GM12878 (cell line): ENCODE measurements around the gene DDX53. TPM values are rescaled to one million over a fixed set of nuclear protein-coding genes. Genes with fewer than 3 reads are reported as not detected.

Experiments
- ATAC-seq: fragments of 200-7000 bp; cut with Tn5 transposase; 3 replicates; pipeline ENCODE4 v1.9.1; 2020; ENCODE audit warnings: mild to moderate bottlenecking, moderate library complexity
- BruUV-seq: library from RNA; stranded (reverse); fragments of 400-500 nt; replicated peaks from 2 replicates; lab custom pipeline; 2021; lab: Mats Ljungman, UMichigan
- CTCF ChIA-PET: fragments of 300-600 bp; sonication (Branson Sonifier 250); formaldehyde crosslinking; extraction: SDS; loops from one replicate; lab custom pipeline; 2021; ENCODE audit warnings: inconsistent platforms; lab: Yijun Ruan, JAX
- POLR2A ChIA-PET: fragments of 350-600 bp; formaldehyde crosslinking; extraction: SDS; loops from one replicate; lab custom pipeline; 2021; ENCODE audit warnings: inconsistent platforms; lab: Charles Lee
- RAD21 ChIA-PET: fragments of 300-600 bp; sonication (Branson Sonifier 250); formaldehyde crosslinking; loops from one replicate; lab custom pipeline; 2023; ENCODE audit warnings: antibody characterized with exemption; ENCODE audit not compliant: unreplicated experiment; lab: Charles Lee
- SMC1A ChIA-PET: fragments of 300-600 bp; sonication (Branson Sonifier 250); formaldehyde crosslinking; loops from one replicate; lab custom pipeline; 2023; ENCODE audit not compliant: unreplicated experiment, uncharacterized antibody; lab: Charles Lee
- DNase-seq: peaks from one replicate; pipeline ENCODE4 v3.0.0-alpha.2; 2011; ENCODE audit warnings: low read depth, low spot score
- FAIRE-seq: peaks from 3 replicates; lab custom pipeline; 2011; peaks lifted over from hg19 to GRCh38; lab: Jason Lieb, UNC
- H2AFZ ChIP-seq: 2 replicates; pipeline ENCODE4 v1.6.0; 2011; ENCODE audit warnings: low read depth, low read length, control low read depth; ENCODE audit not compliant: control insufficient read depth
- H3K27ac ChIP-seq: 2 replicates; pipeline ENCODE4 v1.5.1; 2011; ENCODE audit warnings: control low read depth; ENCODE audit not compliant: control insufficient read depth, insufficient read depth
- H3K27me3 ChIP-seq, 2 experiments: replicated peaks in 1 of 2; 2 replicates each; pipeline versions ENCODE4 v1.6.0 to v1.6.1; 2011; ENCODE audit warnings: low read length in 1 of 2; ENCODE audit not compliant: control insufficient read depth in 2 of 2, insufficient read depth in 2 of 2
- H3K36me3 ChIP-seq, 2 experiments: 2 replicates each; pipeline ENCODE4 v1.5.1; 2011; ENCODE audit warnings: low read length in 1 of 2; ENCODE audit not compliant: control insufficient read depth in 2 of 2, insufficient read depth in 2 of 2
- H3K4me1 ChIP-seq: 2 replicates; pipeline ENCODE4 v1.6.1; 2011; ENCODE audit warnings: mild to moderate bottlenecking, low read length, moderate library complexity, mixed read lengths; ENCODE audit not compliant: control insufficient read depth, insufficient read depth
- H3K4me2 ChIP-seq: 2 replicates; pipeline ENCODE4 v1.6.0; 2011; ENCODE audit warnings: control low read depth; ENCODE audit not compliant: control insufficient read depth, insufficient read depth
- H3K4me3 ChIP-seq: fragments of 200-600 bp; sonication (generic); 2 replicates; pipeline ENCODE4 v1.5.1; 2016
- H3K79me2 ChIP-seq: 2 replicates; pipeline ENCODE4 v1.6.0; 2011; ENCODE audit warnings: low read length; ENCODE audit not compliant: control insufficient read depth, insufficient read depth
- H3K9ac ChIP-seq: 2 replicates; pipeline ENCODE4 v1.8.0; 2011; ENCODE audit warnings: low read length, control low read depth, mixed read lengths; ENCODE audit not compliant: control insufficient read depth, insufficient read depth
- H3K9me3 ChIP-seq: replicated peaks from 3 replicates; pipeline ENCODE4 v1.5.1; 2011; ENCODE audit warnings: mild to moderate bottlenecking, low read length; ENCODE audit not compliant: control insufficient read depth, insufficient read depth
- H4K20me1 ChIP-seq: 2 replicates; pipeline ENCODE4 v1.6.0; 2011; ENCODE audit not compliant: control insufficient read depth, insufficient read depth
- BHLHE40 ChIP-seq, 2 experiments: fragments of 450-650 bp in 1 of 2; IDR thresholded peaks; 2 replicates each; pipeline ENCODE4 v1.6.1; 2011 to 2017; ENCODE audit warnings: low read depth in 2 of 2, borderline replicate concordance in 1 of 2, improper control_type of control experiment in 1 of 2, low read length in 1 of 2, mild to moderate bottlenecking in 1 of 2
- ETV6 ChIP-seq, 2 experiments: fragments of 450-650 bp in 1 of 2; IDR thresholded peaks in 1 of 2; conservative IDR thresholded peaks in 1 of 2; 2 replicates each; pipeline ENCODE4 v1.6.1; 2014; ENCODE audit warnings: antibody characterized with exemption in 1 of 2, borderline replicate concordance in 1 of 2, low read depth in 1 of 2, mild to moderate bottlenecking in 1 of 2, moderate library complexity in 1 of 2
- FOS ChIP-seq: IDR thresholded peaks from 3 replicates; pipeline ENCODE4 v1.6.1; 2011; ENCODE audit warnings: borderline replicate concordance; ENCODE audit not compliant: insufficient read length; ENCODE audit errors: extremely low read depth
- IKZF2 ChIP-seq, 2 experiments: fragments of 450-650 bp; IDR thresholded peaks; 2 replicates each; pipeline ENCODE4 v1.6.1; 2017; ENCODE audit warnings: mild to moderate bottlenecking in 2 of 2, moderate library complexity in 2 of 2
- JUND ChIP-seq: IDR thresholded peaks from 2 replicates; pipeline ENCODE4 v1.6.1; 2012; ENCODE audit warnings: low read depth, mild to moderate bottlenecking, low read length, improper control_type of control experiment, moderate library complexity
- MXI1 ChIP-seq: fragments of 150-350 bp; IDR thresholded peaks from 2 replicates; pipeline ENCODE4 v1.6.1; 2011; ENCODE audit warnings: low read depth, mild to moderate bottlenecking, inconsistent platforms, low read length, improper control_type of control experiment
- NFYB ChIP-seq: IDR thresholded peaks from 2 replicates; pipeline ENCODE4 v1.6.1; 2011; ENCODE audit warnings: low read depth, mild to moderate bottlenecking, low read length, improper control_type of control experiment, moderate library complexity; ENCODE audit not compliant: insufficient read depth
- RAD51 ChIP-seq: fragments of 450-650 bp; IDR thresholded peaks from 2 replicates; pipeline ENCODE4 v1.6.1; 2016; ENCODE audit warnings: moderate library complexity, mild to moderate bottlenecking, inconsistent platforms
- RCOR1 ChIP-seq: conservative IDR thresholded peaks from 2 replicates; pipeline ENCODE4 v1.6.1; 2012; ENCODE audit warnings: low read depth, low read length, improper control_type of control experiment
- RFX5 ChIP-seq: IDR thresholded peaks from 2 replicates; pipeline ENCODE4 v1.6.1; 2011; ENCODE audit warnings: low read depth, low read length, improper control_type of control experiment
- SIN3A ChIP-seq: IDR thresholded peaks from 2 replicates; pipeline ENCODE4 v1.6.1; 2012; ENCODE audit warnings: low read depth, low read length, improper control_type of control experiment
- SUZ12 ChIP-seq: fragments of 200-600 bp; sonication (generic); IDR thresholded peaks from one replicate; pipeline ENCODE4 v1.6.1; 2018; ENCODE audit warnings: antibody characterized with exemption, mild to moderate bottlenecking; ENCODE audit not compliant: unreplicated experiment
- TAF1 ChIP-seq: IDR thresholded peaks from 2 replicates; pipeline ENCODE4 v1.6.1; 2011; ENCODE audit warnings: mild to moderate bottlenecking, low read depth, low read length, borderline replicate concordance
- YBX1 ChIP-seq: fragments of 450-650 bp; IDR thresholded peaks from 2 replicates; pipeline ENCODE4 v1.6.1; 2016; ENCODE audit warnings: antibody characterized with exemption
- ZBED1 ChIP-seq: IDR thresholded peaks from 2 replicates; pipeline ENCODE4 v1.6.1; 2016; ENCODE audit warnings: borderline replicate concordance
- ZBTB4 ChIP-seq: fragments of 450-650 bp; formaldehyde crosslinking; IDR thresholded peaks from 2 replicates; pipeline ENCODE4 v1.4.0; 2022; ENCODE audit warnings: mild to moderate bottlenecking, moderate library complexity
- ZNF274 ChIP-seq: IDR thresholded peaks from one replicate; pipeline ENCODE4 v1.8.0; 2011; ENCODE audit not compliant: insufficient read length, insufficient read depth
- WGBS: methylation state at CpG from one replicate; pipeline ENCODE4 v1.1.6; 2016; ENCODE audit warnings: low lambda C conversion rate; ENCODE audit not compliant: insufficient replicate concordance, insufficient coverage; ENCODE audit errors: missing lambda C conversion rate; 5-methylcytosine and 5-hydroxymethylcytosine counted together
- in situ Hi-C: fragments of 300-500 bp; cut with MboI; formaldehyde crosslinking; loops from 9 replicates; pipeline ENCODE4 v1.14.3; 2018; ENCODE audit warnings: mixed read lengths
- intact Hi-C: fragments of 100-400 bp; cut with micrococcal nuclease; formaldehyde crosslinking; loops from one replicate; pipeline ENCODE4 v1.14.2; 2022; ENCODE audit not compliant: unreplicated experiment
- polyA plus RNA-seq, 11 experiments: library from polyadenylated mRNA; depleted of rRNA in 4 of 11; unstranded in 6 of 11; stranded (reverse) in 5 of 11; fragments of >200 nt; fragmentation: Nextera tagmentation in 4 of 11; fragmentation: Illumina TruSeq in 1 of 11; extraction: Ambion mirVana in 4 of 11; extraction: Trizol in 1 of 11; gene quantifications; 1 replicate in 1 of 11; 2 replicates in 10 of 11; pipeline versions ENCODE4 v1.2.1 to v1.2.3, GENCODE V29; 2011 to 2016; ENCODE audit warnings: inconsistent platforms in 2 of 11, missing spikeins in 2 of 11, low read depth in 1 of 11
- total RNA-seq, 4 experiments: library from RNA; depleted of rRNA in 3 of 4; stranded (reverse); fragments of >200 nt in 3 of 4; fragmentation: Illumina TruSeq in 1 of 4; extraction: Trizol in 1 of 4; gene quantifications; 2 replicates each; pipeline versions ENCODE4 v1.2.1 to v1.2.3, GENCODE V29; 2013 to 2021

DDX53 gene
- total and polyA plus RNA-seq, 10 of the 15 experiments (the other 5 are each of a cell fraction or from before 2014, with no cell fraction given) = 0.12 TPM; not detected in 9

GRCh38 chrX:23012162-23012561 lies 12.4 kb downstream of the DDX53 start:
- ChIA-PET SMC1A (interaction anchor here (1.3 kb wide), 1 partner anchor 890 kb away, joined by 3 read pairs; no protein-coding TSS in a partner anchor), POLR2A (no interaction called here), CTCF (no interaction called here), RAD21 (no interaction called here)
- WGBS = 2% methylated on average over 2 of the region's 2 CpGs
- no peak for FAIRE-seq
- Histone ChIP-seq H4K20me1 (no peaks in the 10 kb centered on the region), H3K4me2 (no peak overlapping the region), H3K9ac (no peak overlapping the region), H3K4me3 (no peak overlapping the region), H3K27me3 (no peaks in the 10 kb centered on the region), H3K9me3 (no peaks in the 10 kb centered on the region), H3K36me3 (no peaks in the 10 kb centered on the region), H2AFZ (no peak overlapping the region), H3K27ac (no peak overlapping the region), H3K79me2 (no peaks in the 10 kb centered on the region), H3K4me1 (no peaks in the 10 kb centered on the region)
- no TSS peak for BruUV-seq
- intact Hi-C loops (no loop called here), in situ Hi-C loops (no loop called here)
- TF ChIP-seq JUND (no peak), RCOR1 (no peak), ZNF274 (no peak), RFX5 (no peak), NFYB (no peak), IKZF2 (IDR thresholded peaks at IDR 0.05) (no peak), ZBED1 (no peak), SIN3A (no peak), YBX1 (no peak), FOS (no peak)
- DNase-seq = no peak
- ATAC-seq = no peak

- WGBS = 0% methylated on average over 1 of the region's 1 CpG
- no peak overlapping the region for H3K9ac ChIP-seq
- POLR2A ChIA-PET = no interaction called here
- H3K36me3 ChIP-seq = no peaks in the 10 kb centered on the region
- H3K4me1 ChIP-seq = no peaks in the 10 kb centered on the region
- no peak overlapping the region for H3K4me3 ChIP-seq
- no peaks in the 10 kb centered on the region for H3K9me3 ChIP-seq
- in situ Hi-C loops (no loop called here), intact Hi-C loops (no loop called here)
- FAIRE-seq = no peak
- H4K20me1 ChIP-seq = no peaks in the 10 kb centered on the region
- no peak overlapping the region for H3K4me2 ChIP-seq
- CTCF ChIA-PET = no interaction called here
- no peaks in the 10 kb centered on the region for H3K27me3 ChIP-seq
- RAD21 ChIA-PET = no interaction called here
- no peak for ATAC-seq
- no peak overlapping the region for H3K27ac ChIP-seq
- BruUV-seq = no TSS peak
- SMC1A ChIA-PET = interaction anchor here (1.3 kb wide), 1 partner anchor 890 kb away, joined by 3 read pairs; no protein-coding TSS in a partner anchor
- H3K79me2 ChIP-seq = no peaks in the 10 kb centered on the region
- DNase-seq = no peak
- no peak overlapping the region for H2AFZ ChIP-seq
- TF ChIP-seq SUZ12 (no peak), ZBTB4 (CRISPR knock-in tag) (no peak), RAD51 (no peak), ETV6 (conservative IDR thresholded peaks at IDR 0.05 in 1 of 2, IDR thresholded peaks at IDR 0.05 in 1 of 2; ENCODE audit: borderline replicate concordance in 1 of 2, low read depth in 1 of 2) (no peak), TAF1 (no peak), BHLHE40 (IDR thresholded peaks at IDR 0.05; ENCODE audit: borderline replicate concordance in 1 of 2, low read depth in 2 of 2, low read length in 1 of 2) (no peak), MXI1 (no peak), JUND (no peak)
These were observed 12.9 kb downstream of the DDX53 start for GRCh38 chrX:23012636-23013035.
